Lung (tissue), 12 donors: Measurements from ENCODE around the gene TAOK2. TPM values are rescaled to one million over a fixed set of nuclear protein-coding genes. Genes with fewer than 3 reads are reported as not detected.

ENCODE experiments used
- ATAC-seq: fragments of 200-7000 bp; cut with Tn5 transposase; one replicate; pipeline ENCODE4 v1.9.1; 2020; ENCODE audit warnings: moderate number of reproducible peaks; ENCODE audit not compliant: insufficient read depth, low FRiP score
- DNase-seq, 3 donors: peaks; one replicate each; pipeline ENCODE4 v3.0.0-alpha.2; 2013 to 2017
- H3K27ac ChIP-seq, 2 donors: one replicate each; pipeline ENCODE4 v1.5.1; 2013; ENCODE audit warnings: mild to moderate bottlenecking in 2 of 2, moderate library complexity in 2 of 2, control low read depth in 1 of 2, inconsistent platforms in 1 of 2, low read depth in 1 of 2, low read length in 1 of 2
- H3K27me3 ChIP-seq, 3 donors: one replicate each; pipeline ENCODE4 v1.5.1; 2013; ENCODE audit warnings: low read length in 2 of 3; ENCODE audit not compliant: control insufficient read depth in 3 of 3, insufficient read depth in 3 of 3
- H3K36me3 ChIP-seq, 4 donors: one replicate each; pipeline ENCODE4 v1.5.1; 2013; ENCODE audit warnings: low read length in 4 of 4, mild to moderate bottlenecking in 1 of 4, moderate library complexity in 1 of 4; ENCODE audit not compliant: control insufficient read depth in 4 of 4, insufficient read depth in 4 of 4
- H3K4me1 ChIP-seq, 5 donors: one replicate each; pipeline ENCODE4 v1.5.1; 2013; ENCODE audit warnings: low read length in 5 of 5, mild to moderate bottlenecking in 2 of 5, moderate library complexity in 1 of 5; ENCODE audit not compliant: control insufficient read depth in 5 of 5, insufficient read depth in 5 of 5
- H3K4me3 ChIP-seq: one replicate; pipeline ENCODE4 v1.5.1; 2013; ENCODE audit warnings: mild to moderate bottlenecking, control low read depth, moderate library complexity
- H3K9ac ChIP-seq, 2 donors: one replicate each; pipeline ENCODE4 v1.5.1; 2013; ENCODE audit warnings: low read length in 2 of 2, control low read depth in 1 of 2; ENCODE audit not compliant: insufficient read depth in 1 of 2
- H3K9me3 ChIP-seq, 4 donors: one replicate each; pipeline ENCODE4 v1.5.1; 2013; ENCODE audit warnings: low read length in 3 of 4, mild to moderate bottlenecking in 1 of 4, moderate library complexity in 1 of 4; ENCODE audit not compliant: control insufficient read depth in 4 of 4, insufficient read depth in 3 of 4
- WGBS, 2 donors: extraction: QIAGEN DNeasy Blood & Tissue Kit; methylation state at CpG; one replicate each; pipeline ENCODE4 v1.1.7; 2013; 5-methylcytosine and 5-hydroxymethylcytosine counted together
- polyA plus RNA-seq, 2 donors: library from polyadenylated mRNA; stranded (reverse); fragments of 200-250 nt; gene quantifications; one replicate each; pipeline ENCODE4 v1.2.1, GENCODE V29; 2013
- total RNA-seq, 2 donors: library from RNA; depleted of rRNA in 1 of 2; stranded (reverse); fragments of >200 nt in 1 of 2; gene quantifications; one replicate each; pipeline ENCODE4 v1.2.1, GENCODE V29; 2014 to 2021
- TF ChIP-seq, protein P1 (sequence below): IDR thresholded peaks from 2 replicates; pipeline ENCODE4 v1.5.1; 2012; ENCODE audit warnings: mild to moderate bottlenecking; ENCODE audit errors: control extremely low read depth, extremely low read depth
- donor health status: control.
- donor health status: control.
- donor health status: Bipolar disorder and iron deficiency.
- donor health status: healthy.
- donor health status: DM: yes; HTN: yes; CAD: no.

TAOK2 gene
- total and polyA plus RNA-seq, 4 donors = 33.8 to 71.8 (median 55.4) TPM

- Histone ChIP-seq H3K4me1 (peaks cover 0 to 9% (median 0%) of the 10 kb centered on the region in 5 donors), H3K4me3 (no peak within 1 kb of the TSS), H3K27me3 (peaks cover 0 to 16% (median 2%) of the 10 kb centered on the region in 3 donors), H3K27ac (no peak within 1 kb of the TSS), H3K9ac (no peak within 1 kb of the TSS), H3K9me3 (no peaks in the 10 kb centered on the region), H3K36me3 (no peaks in the 10 kb centered on the region)
- DNase-seq = no peak
- WGBS, 2 donors = 82 to 86% methylated on average over 6 of the region's 6 CpGs
- TF ChIP-seq, protein P1, sequence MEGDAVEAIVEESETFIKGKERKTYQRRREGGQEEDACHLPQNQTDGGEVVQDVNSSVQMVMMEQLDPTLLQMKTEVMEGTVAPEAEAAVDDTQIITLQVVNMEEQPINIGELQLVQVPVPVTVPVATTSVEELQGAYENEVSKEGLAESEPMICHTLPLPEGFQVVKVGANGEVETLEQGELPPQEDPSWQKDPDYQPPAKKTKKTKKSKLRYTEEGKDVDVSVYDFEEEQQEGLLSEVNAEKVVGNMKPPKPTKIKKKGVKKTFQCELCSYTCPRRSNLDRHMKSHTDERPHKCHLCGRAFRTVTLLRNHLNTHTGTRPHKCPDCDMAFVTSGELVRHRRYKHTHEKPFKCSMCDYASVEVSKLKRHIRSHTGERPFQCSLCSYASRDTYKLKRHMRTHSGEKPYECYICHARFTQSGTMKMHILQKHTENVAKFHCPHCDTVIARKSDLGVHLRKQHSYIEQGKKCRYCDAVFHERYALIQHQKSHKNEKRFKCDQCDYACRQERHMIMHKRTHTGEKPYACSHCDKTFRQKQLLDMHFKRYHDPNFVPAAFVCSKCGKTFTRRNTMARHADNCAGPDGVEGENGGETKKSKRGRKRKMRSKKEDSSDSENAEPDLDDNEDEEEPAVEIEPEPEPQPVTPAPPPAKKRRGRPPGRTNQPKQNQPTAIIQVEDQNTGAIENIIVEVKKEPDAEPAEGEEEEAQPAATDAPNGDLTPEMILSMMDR = no peak
- no peak for ATAC-seq
These were observed 49.2 kb downstream of the TAOK2 start, which contains the start of gene C16orf92 for GRCh38 chr16:30022887-30023286. C16orf92 (plus strand) TSS chr16:30023198; CDS start chr16:30023341, 143 bp downstream.

DNA sequence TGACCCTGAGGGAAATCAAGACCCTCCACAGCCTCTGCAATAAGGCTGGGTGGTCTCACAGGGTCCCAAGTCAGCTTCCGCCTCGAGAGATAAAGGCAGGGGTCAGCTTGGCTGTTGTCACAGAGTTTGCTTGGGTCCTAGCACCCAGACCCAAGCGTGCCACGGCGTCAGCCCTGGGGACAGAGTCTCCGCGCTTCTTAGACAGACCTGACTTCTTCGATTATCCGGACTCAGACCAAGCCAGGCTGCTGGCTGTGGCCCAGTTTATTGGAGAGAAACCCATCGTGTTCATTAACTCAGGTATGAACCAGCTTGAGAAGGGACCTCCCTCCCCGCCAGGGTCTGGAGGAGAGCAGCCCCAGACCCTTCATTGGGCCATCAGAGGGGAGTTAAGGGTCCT lies 49.9 kb downstream of the TAOK2 start:
- ATAC-seq = no peak
- no peak overlapping the region for H3K27ac ChIP-seq
- 80 to 85% methylated on average over 11 of the region's 11 CpGs for WGBS, 2 donors
- H3K36me3 ChIP-seq = no peaks in the 10 kb centered on the region
- no peak for DNase-seq
- peaks cover 0 to 16% (median 2%) of the 10 kb centered on the region in 3 donors for H3K27me3 ChIP-seq
- H3K4me3 ChIP-seq = no peak overlapping the region
- peaks cover 0 to 16% (median 0%) of the 10 kb centered on the region in 5 donors for H3K4me1 ChIP-seq
- TF ChIP-seq, protein P1 = no peak
- H3K9me3 ChIP-seq = no peaks in the 10 kb centered on the region
- no peak overlapping the region for H3K9ac ChIP-seq

- H3K9me3 ChIP-seq = no peaks in the 10 kb centered on the region
- no peak overlapping the region for H3K27ac ChIP-seq
- WGBS, 2 donors = 72 to 82% methylated on average over 16 of the region's 16 CpGs
- H3K27me3 ChIP-seq = peaks cover 0 to 18% (median 2%) of the 10 kb centered on the region in 3 donors
- H3K4me3 ChIP-seq = no peak overlapping the region
- no peaks in the 10 kb centered on the region for H3K36me3 ChIP-seq
- no peak for DNase-seq
- no peak for ATAC-seq
- no peak overlapping the region for H3K9ac ChIP-seq
- H3K4me1 ChIP-seq = peaks cover 0 to 19% (median 0%) of the 10 kb centered on the region in 5 donors
- TF ChIP-seq, protein P1 = no peak
These were observed 50.8 kb downstream of the TAOK2 start for GRCh38 chr16:30024451-30024850.

DNA sequence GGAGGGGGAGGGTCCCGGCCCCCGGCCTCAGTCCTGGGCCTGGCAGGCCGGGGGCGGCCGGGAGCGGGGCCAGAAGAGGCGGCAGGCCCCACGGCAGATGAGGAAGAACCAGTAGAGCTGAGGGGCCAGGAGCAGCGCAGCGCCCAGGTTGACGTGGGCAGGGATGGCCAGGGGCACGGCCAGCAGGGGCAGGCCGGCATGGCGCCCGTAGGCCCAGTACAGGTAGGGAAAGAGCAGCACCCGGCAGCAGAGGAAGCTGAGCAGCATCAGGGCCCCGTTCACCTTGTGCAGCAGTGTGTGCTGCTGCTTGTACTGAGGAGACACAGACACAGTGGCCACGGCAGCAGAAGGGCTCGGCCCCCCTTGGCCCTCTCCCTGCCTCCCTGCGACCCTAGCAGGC lies 51.5 kb downstream of the TAOK2 start:
- 64 to 76% methylated on average over 20 of the region's 20 CpGs for WGBS, 2 donors
- TF ChIP-seq, protein P1 = no peak
- Histone ChIP-seq H3K27me3 (peaks cover 0 to 24% (median 2%) of the 10 kb centered on the region in 3 donors), H3K4me1 (peaks cover 0 to 19% (median 0%) of the 10 kb centered on the region in 5 donors), H3K36me3 (no peaks in the 10 kb centered on the region), H3K4me3 (no peak overlapping the region), H3K27ac (no peak overlapping the region), H3K9me3 (no peaks in the 10 kb centered on the region), H3K9ac (no peak overlapping the region)
- ATAC-seq (no peak), DNase-seq (no peak)
